HK-2 (cell line): ENCODE results near the gene OR2A7.
"Not testable (repeated sequence)": the region's sequence is repeated elsewhere in the genome, so short reads cannot be mapped to it uniquely, and the experiment has no call there.

Experiments used
- DNase-seq: peaks from one replicate; pipeline ENCODE4 v3.0.0-alpha.2; 2018; ENCODE audit not compliant: unreplicated experiment

The OR2A7 gene, protein sequence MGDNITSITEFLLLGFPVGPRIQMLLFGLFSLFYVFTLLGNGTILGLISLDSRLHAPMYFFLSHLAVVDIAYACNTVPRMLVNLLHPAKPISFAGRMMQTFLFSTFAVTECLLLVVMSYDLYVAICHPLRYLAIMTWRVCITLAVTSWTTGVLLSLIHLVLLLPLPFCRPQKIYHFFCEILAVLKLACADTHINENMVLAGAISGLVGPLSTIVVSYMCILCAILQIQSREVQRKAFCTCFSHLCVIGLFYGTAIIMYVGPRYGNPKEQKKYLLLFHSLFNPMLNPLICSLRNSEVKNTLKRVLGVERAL

GRCh38 chr7:144264692-144265091, at the start of gene OR2A7:
Gene OR2A7, minus strand, starts transcription at chr7:144264792. Its CDS starts 5,164 bp downstream, at chr7:144259628.
- DNase-seq, result not testable (repeated sequence)

DNA sequence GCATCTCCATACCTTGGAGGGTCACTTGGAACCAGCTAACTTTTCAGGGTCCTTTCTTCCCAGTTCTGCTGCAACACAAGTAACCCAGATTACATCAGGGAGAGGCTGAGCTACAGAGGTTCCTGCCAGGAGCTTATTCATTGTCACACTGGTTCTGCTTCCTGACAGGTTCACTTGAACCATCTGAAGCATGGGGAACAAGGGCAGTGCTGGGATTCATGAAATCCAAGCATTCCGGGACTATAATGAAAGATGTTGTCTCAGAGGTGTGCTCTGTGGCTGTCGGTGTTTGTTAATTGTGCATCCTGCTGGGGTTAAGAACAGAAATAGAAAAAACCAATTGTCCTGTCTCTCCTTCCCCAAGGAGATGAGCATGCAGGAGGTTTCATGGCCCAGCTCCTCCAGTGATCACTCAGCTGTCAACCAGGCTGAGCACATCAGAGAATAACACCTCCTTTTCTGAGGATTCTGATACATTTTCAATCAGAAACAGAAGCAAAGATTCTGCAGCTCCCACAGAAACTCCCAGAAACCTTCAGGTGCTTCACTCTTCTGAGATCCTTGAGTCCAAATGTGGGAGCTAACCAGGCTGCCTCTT, 47.4 kb upstream of the OR2A7 start, which contains the start of gene OR2A1:
OR2A1 (plus strand) TSS at position 548 of the 598 bp plus-strand sequence. CDS start 5,706 bp downstream, outside the sequence.
- not testable (repeated sequence) for DNase-seq

DNA sequence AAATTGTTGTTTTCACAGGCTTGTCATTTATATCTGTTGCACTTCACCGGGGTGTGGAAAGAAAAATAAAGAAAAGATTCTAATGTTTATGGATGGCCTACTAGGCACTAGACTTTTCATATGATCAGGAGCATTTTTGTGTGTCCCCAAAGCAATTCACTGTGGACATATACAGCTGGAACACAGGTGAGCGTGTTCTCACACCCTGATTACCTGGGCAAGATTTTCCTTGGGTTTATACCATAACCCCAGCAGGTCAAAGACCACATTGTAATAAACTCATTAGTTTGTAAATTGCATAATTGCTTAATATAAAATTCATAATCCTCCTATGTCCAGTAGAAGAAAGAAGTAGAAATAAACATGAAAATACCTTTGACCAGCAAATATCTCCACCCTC, 46.6 kb upstream of the OR2A7 start:
- DNase-seq, result not testable (repeated sequence)

DNA sequence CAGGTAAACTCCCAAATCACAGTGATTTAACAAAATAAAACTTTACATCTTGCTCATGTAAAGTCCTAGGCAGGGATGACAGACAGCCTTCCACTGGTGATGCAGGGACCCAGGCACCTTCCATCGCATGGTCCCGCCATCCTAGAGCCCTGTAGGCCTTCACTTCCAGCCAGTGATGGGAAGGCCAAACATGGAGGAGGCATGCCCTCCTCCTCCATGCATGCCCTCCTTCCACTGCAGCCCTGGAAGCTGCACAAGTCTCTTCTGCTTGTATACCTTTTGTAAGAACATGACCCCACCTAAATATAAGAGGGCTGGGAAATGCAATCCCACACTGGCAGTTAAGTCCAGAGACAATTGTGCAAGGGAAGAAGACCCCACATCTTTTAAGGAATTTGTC, 45.1 kb upstream of the OR2A7 start:
- DNase-seq, result not testable (repeated sequence)

- DNase-seq, result not testable (repeated sequence)
Measured at GRCh38 chr7:144305156-144305555, 40.6 kb upstream of the OR2A7 start.

DNA sequence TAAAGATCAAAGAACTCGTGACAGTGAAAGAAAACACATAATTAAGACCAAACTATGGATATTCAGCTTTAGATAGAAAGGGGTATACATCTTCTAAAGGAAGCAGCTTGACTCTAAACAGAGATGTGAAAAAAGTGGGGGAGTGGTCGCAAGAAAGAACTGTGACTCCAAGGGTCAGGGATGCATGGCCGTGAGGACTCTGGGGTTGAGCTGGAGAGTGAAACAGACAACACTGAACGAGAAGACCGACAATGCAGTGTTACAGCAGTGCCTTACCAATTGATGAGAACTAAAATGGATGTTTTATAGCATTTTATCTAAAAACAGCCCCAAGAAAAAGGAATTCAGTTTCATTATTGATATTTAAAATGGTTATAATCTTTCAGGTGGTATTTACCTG, 39.0 kb upstream of the OR2A7 start:
- not testable (repeated sequence) for DNase-seq

- DNase-seq, result not testable (repeated sequence)
Measured at GRCh38 chr7:144302578-144303303, 38.1 kb upstream of the OR2A7 start.

DNA sequence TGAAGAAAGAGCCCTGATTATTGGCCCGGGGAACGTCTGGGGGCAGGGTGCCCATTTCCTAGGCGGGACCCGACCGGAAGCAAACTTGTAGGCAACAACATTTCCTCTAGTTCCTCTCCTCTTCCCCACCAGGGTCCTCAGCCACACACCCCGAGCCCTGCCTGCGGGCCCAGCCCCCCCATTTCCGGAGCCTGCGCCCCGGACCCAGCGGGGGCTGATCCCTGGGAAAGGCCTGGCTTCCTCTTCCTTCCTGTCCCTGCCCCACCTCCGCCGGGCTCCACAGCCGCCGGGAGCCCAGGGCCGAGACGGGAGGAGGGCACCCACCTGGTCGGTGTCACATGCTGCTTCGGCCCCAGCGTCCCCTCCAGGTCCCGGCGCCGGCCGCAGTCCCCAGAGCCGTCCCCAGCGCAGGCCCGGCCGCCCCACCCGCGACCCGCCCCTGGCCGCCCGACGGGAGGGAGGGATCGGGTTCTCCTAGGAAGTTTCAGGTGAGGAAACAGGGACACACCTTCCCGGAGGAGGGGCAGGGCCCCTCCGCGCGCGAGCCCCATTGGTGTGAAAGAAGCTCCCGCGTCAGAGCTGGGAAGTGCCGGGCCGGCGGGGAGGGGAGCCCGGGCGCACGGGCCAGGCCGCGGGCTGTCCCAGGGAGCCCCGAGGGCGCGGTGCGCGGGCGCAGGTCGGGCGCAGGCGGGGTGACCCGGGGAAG, 29.4 kb upstream of the OR2A7 start:
- not testable (repeated sequence) for DNase-seq

GRCh38 chr7:144292384-144293161, 28.0 kb upstream of the OR2A7 start:
- not testable (repeated sequence) for DNase-seq

DNA sequence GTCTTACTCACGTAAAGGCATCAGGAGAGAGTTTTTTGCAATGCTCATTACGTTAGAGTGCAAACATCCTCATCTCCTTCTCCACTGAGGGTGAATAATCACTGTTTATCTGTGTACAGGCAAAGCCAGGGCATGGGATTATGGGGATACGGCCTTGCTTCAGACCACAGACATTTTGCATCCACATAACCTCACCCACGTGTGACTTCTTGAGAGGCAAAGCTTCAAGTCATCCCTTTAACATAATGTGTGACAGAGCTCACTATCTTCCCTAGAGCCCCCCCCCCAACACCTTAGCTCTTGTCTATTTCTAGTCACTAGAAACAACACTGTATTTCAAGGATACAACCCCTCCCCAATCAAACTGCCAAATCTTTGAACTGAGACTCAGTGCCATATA, 27.0 kb upstream of the OR2A7 start:
- not testable (repeated sequence) for DNase-seq

GRCh38 chr7:144287171-144287784, 22.7 kb upstream of the OR2A7 start:
- not testable (repeated sequence) for DNase-seq

- not testable (repeated sequence) for DNase-seq
Measured at GRCh38 chr7:144283716-144284115, 19.1 kb upstream of the OR2A7 start.

DNA sequence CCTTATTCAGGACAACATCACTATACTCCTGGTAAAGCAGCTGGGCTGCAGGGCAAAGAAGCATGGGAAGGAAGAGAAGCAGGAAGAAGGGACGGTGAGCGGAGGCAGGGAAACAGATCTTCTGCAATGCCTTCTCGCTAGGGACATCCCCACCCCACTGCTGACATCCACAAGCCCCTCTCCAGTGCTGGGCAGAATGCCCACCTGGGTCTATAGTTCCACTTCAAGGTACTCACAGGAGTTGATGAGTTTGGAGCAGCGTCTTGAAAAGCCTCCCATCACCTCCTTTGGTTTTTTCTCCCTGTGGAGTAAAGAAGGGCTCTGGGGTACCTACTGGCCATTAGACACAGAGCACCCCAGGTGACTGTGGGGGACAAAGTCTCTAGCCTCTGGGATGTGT, 17.9 kb upstream of the OR2A7 start:
- DNase-seq, result not testable (repeated sequence)

GRCh38 chr7:144281981-144282380, 17.4 kb upstream of the OR2A7 start:
- not testable (repeated sequence) for DNase-seq

- DNase-seq, result not testable (repeated sequence)
Measured at GRCh38 chr7:144280010-144280409, 15.4 kb upstream of the OR2A7 start.

GRCh38 chr7:144275281-144275680, 10.7 kb upstream of the OR2A7 start:
- DNase-seq, result not testable (repeated sequence)

- DNase-seq, result not testable (repeated sequence)
Measured at GRCh38 chr7:144269188-144269587, 4.6 kb upstream of the OR2A7 start, which contains the start of gene CTAGE8. Gene CTAGE8, minus strand, starts transcription at chr7:144269288. Its CDS starts 38 bp downstream, at chr7:144269250.

- DNase-seq, result not testable (repeated sequence)
Measured at GRCh38 chr7:144262128-144262527, 2.5 kb downstream of the OR2A7 start.

GRCh38 chr7:144259067-144259466, 5.5 kb downstream of the OR2A7 start:
- DNase-seq, result not testable (repeated sequence)

GRCh38 chr7:144256112-144256511, 8.5 kb downstream of the OR2A7 start:
- no peak for DNase-seq
